NCI-H526 (cell line): ENCODE data around the gene ADAM23.
A peak's percentile ranks its signal among the peaks of the same experiment; 100 is the strongest.
"Not testable (repeated sequence)": the region's sequence is repeated elsewhere in the genome, so short reads cannot be mapped to it uniquely, and the experiment has no call there.

Source experiments
- DNase-seq, 2 experiments: peaks; one replicate each; lab custom pipeline; 2025; lab: John Stamatoyannopoulos, UW

The ADAM23 gene

GRCh38 chr2:206442833-206443734 lies at the start of gene ADAM23:
ADAM23 (plus strand) TSS chr2:206443532; CDS start chr2:206443867, 335 bp downstream.
- peak; percentile 55 to 84 for DNase-seq

DNA sequence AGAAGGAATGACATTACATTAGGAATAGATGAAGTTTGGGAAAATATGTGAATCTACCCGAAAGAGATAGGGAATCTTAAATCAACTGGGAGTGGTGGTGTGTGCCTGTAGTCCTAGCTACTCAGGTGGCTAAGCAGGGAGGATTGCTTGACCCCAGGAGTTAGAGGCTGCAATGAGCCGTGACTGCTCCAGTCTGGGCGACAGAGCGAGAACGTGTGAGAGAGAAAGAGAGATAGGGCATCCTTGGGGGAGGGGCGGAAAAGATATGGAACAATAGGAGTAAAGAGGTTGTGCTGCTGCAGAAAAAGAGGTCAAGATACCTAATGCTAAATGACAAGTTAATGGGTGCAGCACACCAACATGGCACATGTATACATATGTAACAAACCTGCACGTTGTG lies 47.1 kb upstream of the ADAM23 start:
- no peak for DNase-seq

DNA sequence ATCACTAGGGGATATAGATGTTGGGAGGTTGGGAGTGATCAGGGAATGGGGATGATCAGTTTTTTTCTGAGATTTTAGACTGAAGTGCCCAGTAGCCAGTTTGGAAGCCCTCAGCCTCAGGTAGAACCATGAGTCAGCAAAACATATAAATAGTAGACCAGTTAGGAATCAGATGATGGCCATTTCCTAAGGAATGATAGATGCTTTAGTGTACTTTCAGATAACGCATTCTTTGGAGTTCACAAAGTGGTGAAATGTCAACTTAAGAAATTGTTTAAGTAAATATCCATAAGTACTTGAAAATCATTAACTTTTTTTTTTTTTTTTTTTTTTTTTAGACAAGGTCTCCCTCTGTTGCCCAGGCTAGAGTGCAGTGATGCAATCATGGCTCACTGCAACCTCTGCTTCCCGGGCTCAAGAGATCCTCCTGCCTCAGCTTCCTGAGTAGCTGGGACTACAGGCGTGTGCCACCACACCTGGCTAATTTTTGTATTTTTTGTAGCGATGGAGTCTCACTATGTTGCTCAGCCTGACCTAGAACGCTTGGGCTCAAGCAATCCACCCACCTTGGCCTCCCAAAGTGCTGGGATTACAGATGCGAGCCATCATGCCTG lies 40.3 kb upstream of the ADAM23 start:
- DNase-seq, result not testable (repeated sequence)

DNA sequence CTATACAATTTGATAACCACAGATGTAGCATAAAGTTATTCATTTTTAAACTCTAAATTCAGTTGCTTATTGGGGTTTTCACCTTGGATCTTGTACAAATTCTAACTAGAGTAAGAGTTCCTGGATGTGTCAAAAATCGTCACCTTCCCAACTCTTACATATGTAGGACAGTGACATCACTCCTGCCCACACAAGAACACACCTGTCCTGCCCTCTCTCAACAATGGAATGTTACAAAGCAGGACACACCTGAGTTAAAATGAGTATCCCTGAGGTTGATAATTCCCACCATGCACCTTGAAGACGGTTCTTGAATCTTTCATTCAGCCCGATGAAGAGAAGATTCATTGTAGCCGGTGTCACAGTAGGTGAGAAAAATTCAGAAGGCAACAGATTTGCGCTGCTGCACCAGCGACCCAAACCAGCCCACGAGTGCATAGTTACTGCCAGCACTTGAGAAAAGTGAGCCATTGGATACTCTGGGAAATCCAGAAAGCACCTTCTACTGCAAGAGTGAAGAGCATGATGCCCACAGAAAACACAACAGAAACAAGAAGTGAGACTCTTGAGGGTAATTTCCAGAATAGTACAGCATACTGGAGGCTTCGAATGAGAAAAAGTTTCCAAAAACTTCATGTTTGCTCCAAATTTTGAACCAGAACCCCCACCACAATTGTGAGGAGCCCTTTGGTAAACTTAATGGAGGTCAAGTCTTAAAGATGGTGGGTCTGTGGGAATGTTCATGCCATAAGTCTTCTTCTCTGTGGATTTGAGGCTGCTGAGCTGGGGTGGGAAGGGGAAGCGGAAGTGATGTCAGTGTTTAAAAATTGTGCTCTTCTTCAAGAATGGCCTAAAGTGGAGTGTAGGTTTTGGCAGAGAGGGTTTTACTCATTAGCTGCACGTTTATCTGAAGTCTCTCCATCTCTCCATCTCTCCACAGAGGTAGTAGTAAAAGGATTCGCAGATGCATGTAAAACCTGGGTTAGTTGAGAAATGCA lies 34.7 kb upstream of the ADAM23 start:
- no peak for DNase-seq

GRCh38 chr2:206410714-206411113 lies 32.6 kb upstream of the ADAM23 start:
- DNase-seq, result no peak

DNA sequence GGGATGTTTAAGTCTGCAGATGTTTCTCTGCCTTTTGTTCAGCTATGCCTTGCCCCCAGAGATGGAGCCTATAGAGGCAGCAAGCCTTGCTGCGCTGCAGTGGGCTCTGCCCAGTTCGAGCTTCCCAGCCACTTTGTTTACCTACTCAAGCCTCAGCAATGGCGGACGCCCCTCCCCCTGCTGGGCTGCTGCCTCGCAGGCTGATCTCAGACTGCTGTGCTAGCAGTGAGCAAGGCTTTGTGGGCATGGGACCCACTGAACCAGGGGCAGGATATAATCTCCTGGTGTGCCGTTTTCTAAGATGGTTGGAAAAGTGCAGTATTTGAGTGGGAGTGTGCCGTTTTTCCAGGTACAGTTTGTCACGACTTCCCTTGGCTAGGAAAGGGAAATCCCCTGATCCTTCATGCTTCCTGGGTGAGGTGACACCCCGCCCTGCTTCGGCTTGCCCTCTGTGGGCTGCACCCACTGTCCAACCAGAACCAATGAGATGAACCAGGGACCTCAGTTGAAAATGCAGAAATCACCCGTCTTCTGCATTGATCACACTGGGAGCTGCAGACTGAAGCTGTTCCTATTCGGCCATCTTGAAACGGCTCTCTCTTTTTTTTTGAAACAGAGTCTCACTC lies 27.6 kb upstream of the ADAM23 start:
- DNase-seq, result no peak

- DNase-seq, result no peak
These were observed 24.4 kb upstream of the ADAM23 start for GRCh38 chr2:206418968-206419367.

- no peak for DNase-seq
These were observed 22.6 kb upstream of the ADAM23 start for GRCh38 chr2:206420721-206421120.

DNA sequence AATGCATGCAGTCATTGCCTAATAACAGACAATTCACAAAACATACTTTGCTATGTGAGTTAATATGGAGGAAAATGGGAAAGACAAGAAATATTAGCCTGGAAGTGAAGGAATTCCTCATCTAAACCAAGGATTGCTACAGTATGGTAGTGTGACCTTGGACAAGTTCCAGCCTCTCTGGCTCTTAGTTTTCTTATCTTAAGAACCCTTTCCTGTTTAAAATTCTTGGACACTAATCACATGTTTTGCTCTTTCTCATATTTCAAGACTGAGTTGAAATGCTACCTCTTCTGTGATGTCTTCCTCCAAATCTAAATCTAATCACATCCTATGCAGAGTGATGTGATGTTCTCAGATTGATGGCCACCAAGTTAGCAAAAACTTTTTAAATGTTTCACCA lies 20.8 kb upstream of the ADAM23 start:
- no peak for DNase-seq

DNA sequence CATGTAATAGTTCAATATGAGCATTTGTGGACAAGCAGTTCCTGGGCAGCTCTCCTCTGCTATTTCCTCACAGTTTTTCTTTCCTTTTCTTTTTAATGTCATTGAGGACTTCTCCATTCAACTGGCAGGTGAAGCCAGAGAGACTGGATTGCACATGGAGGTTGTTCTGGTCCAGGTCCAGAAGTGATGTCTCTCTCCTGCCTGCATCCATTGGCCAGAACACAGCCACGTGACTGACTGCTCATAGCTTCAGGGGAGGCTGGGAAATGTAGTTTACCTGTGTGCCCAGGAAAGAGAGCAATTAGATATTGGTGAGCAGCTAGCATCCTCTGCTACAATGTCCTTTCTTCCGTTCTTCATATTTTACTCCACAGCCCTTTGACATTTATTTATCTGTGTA lies 20.2 kb upstream of the ADAM23 start:
- peak in 1 of 2 experiments; percentile 38 for DNase-seq

DNA sequence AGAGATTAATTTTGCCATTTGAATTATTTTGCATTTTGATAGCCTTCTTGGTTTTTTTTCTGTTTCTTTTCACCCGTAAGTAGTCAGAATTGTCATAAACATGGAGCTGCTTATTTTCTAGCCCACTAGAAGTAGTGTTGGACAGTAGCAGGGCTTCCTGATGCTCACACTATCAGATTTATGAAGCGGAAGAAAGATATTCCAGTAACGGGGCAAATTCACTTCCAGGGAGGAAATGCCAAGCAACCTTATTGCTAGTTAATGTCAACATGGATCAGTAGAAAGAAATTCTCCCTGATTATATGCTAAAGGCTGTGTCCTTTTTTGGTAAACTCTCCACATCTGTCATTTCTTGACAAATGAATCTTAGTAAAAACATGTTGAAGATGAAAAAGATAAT lies 19.2 kb upstream of the ADAM23 start:
- DNase-seq, result no peak

- DNase-seq, result no peak
These were observed 14.5 kb upstream of the ADAM23 start for GRCh38 chr2:206428783-206429182.

DNA sequence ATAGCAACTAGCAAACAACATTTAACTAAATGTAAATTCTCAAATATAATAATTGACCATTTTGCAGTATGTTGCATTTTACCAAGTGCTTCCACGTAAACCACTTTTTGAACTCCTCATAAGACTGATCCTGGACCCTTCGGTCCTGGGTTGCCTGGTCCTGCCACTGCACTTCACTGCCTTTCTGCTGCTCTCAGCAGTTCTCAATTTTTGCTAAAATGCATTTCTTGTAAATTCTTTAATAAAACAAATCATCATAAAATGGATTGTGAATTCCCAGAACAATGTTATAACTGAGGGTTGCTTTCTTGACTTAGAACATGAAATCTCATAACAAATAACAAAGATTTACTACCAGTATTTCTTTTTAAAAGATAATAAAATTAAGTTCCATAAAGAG lies 12.9 kb upstream of the ADAM23 start:
- no peak for DNase-seq

DNA sequence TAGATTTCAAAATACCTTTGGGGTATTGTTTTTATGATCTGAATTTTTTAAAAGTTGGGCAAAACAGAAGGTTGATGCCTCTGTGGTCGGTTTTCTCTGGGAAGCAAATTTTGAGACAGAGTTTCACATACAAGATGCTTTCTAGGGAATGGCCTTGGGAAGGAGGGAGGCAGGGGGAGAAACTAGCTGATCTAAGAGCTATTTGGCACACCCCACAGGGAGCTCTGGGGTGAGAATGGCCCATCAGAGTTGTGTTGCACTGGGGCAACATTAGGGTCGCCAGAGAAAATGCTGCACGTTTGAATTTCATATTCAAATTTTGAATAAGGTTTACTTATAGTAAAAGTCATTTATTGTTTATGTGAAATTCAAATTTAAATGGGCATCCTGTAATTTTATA lies 11.9 kb upstream of the ADAM23 start:
- DNase-seq, result peak in 1 of 2 experiments; percentile 39

- peak in 1 of 2 experiments; percentile 20 for DNase-seq
These were observed 10.9 kb upstream of the ADAM23 start for GRCh38 chr2:206432193-206433082.

GRCh38 chr2:206433190-206433589 lies 10.1 kb upstream of the ADAM23 start:
- no peak for DNase-seq

DNA sequence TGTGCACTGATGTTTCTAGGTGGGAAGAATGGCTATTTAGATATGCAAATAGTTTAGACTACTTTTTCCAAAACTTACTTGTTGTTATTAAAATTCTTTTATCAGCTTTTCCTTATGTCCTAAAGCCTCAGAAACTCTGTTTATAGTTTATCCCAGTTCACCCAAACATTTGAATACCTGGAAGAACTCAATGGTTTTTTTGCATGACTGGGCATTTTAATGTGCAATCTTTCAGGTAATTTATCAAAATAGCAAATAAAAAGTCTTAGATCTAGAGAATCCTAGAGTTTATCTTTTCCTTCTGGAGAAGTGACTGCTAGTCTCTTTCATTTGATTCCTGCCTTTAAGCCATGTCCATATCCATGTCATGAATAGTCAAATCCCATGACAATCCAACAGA lies 9.6 kb upstream of the ADAM23 start:
- peak in 1 of 2 experiments; percentile 56 for DNase-seq

DNA sequence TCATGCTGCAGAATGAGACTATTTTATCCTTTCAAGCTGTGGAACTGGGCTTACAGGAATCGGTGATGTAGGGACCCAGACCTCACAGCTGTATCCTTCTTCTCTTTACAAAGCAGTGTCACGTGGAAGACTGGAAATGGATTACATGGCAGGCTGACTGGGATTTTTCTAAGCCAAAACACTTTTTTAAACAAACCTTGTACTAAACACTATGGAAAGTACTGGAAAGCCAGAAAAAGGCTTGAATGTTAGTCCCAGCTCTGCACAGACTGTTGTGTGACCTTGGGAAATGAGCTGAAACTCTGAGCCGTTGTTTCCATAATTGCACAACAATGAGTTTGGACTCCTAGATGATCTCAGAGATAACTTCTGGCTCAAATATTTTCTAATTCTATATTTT lies 7.6 kb upstream of the ADAM23 start:
- no peak for DNase-seq

DNA sequence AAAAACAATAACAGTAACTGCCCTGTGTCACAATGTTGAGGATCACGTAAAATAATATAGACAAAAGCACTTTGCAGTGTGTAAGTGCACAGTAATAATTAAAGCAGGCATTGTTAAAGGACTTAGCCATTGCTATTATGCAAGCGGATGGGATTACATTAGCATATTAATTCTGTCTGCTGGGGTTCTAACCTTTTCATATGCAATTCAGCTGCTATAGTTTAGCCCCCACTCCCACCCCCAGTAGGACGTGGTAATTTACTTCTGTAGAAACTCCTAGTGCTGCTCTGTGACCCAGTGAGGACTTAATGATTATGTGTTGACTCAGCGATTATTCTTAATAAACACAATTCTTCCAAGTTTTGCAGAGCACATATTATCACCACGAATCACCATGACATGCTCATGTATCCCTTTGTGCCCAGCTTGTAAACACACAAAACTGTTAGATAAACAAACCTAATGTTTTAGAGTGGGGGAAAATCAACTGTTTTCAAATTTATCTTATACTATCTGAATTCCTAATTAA lies 5.1 kb upstream of the ADAM23 start:
- no peak for DNase-seq

GRCh38 chr2:206442474-206442832 lies 879 bp upstream of the ADAM23 start:
- DNase-seq, result no peak
